ENCODE measurements around the gene SERP2.

GRCh38 chr13:44374348-44374712 is 706 bp downstream of the SERP2 start:
- TF ChIP-seq CTCF (IDR thresholded peaks at IDR 0.05) (no peak), POLR2A (IDR thresholded peaks at IDR 0.05) (no peak)

All from thyroid gland (tissue), 4 donors.